Testis (tissue), 3 donors: ENCODE results near the gene TMEFF1. TPM values are rescaled to one million over a fixed set of nuclear protein-coding genes. Genes with fewer than 3 reads are reported as not detected.

Experiments used
- DNase-seq: peaks from one replicate; pipeline ENCODE4 v3.0.0-alpha.2; 2019
- H3K27ac ChIP-seq, 2 donors: fragments of 200-600 bp; sonication (generic); one replicate each; pipeline ENCODE4 v1.5.1; 2019
- H3K27me3 ChIP-seq: fragments of 200-600 bp; sonication (generic); one replicate; pipeline ENCODE4 v1.5.1; 2019
- H3K36me3 ChIP-seq: fragments of 200-600 bp; sonication (generic); one replicate; pipeline ENCODE4 v1.5.1; 2017; ENCODE audit warnings: low read depth; ENCODE audit errors: missing control alignments
- H3K4me1 ChIP-seq: fragments of 200-600 bp; sonication (generic); one replicate; pipeline ENCODE4 v1.5.1; 2019
- H3K4me3 ChIP-seq, 2 donors: fragments of 200-600 bp; sonication (generic); one replicate each; pipeline ENCODE4 v1.5.1; 2017 to 2019
- H3K9me3 ChIP-seq: fragments of 200-600 bp; sonication (generic); one replicate; pipeline ENCODE4 v1.5.1; 2017
- CTCF ChIP-seq, 3 experiments: fragments of 450-650 bp in 2 of 3; fragments of 200-600 bp in 1 of 3; sonication (generic) in 1 of 3; IDR thresholded peaks; one replicate each; pipeline ENCODE4 v1.5.1; 2016 to 2019; ENCODE audit warnings: antibody characterized with exemption in 3 of 3, mild to moderate bottlenecking in 2 of 3, moderate library complexity in 1 of 3
- POLR2A ChIP-seq: fragments of 450-650 bp; IDR thresholded peaks from one replicate; pipeline ENCODE4 v1.6.1; 2017; ENCODE audit warnings: antibody characterized with exemption, mild to moderate bottlenecking, moderate library complexity
- WGBS, 2 donors: methylation state at CpG; one replicate each; pipeline ENCODE4 v1.1.5; 2018; 5-methylcytosine and 5-hydroxymethylcytosine counted together
- intact Hi-C: fragments of 100-400 bp; cut with DNase I; formaldehyde crosslinking; loops from one replicate; pipeline ENCODE4 v1.15.1; 2023; ENCODE audit warnings: low total_unique reads
- polyA plus RNA-seq: library from polyadenylated mRNA; stranded (reverse); fragments of 350-450 nt; fragmentation: Illumina TruSeq; extraction: RNeasy Lipid Tissue Mini Kit (QIAGEN cat#74804); gene quantifications from one replicate; pipeline ENCODE4 v1.2.3, GENCODE V29; 2014; ENCODE audit warnings: low read depth, low replicate concordance; ENCODE audit not compliant: insufficient read depth
- total RNA-seq, 2 donors: library from RNA; depleted of rRNA; stranded (reverse); fragments of >200 nt; gene quantifications; one replicate each; pipeline ENCODE4 v1.2.3, GENCODE V29; 2016

Gene TMEFF1
- total and polyA plus RNA-seq, 3 donors from 2014 or later, result 2.3 to 8.7 (median 5.9) TPM

GRCh38 chr9:100459963-100460362 lies 13.0 kb upstream of the TMEFF1 start:
- Histone ChIP-seq H3K36me3 (no peaks in the 10 kb centered on the region), H3K4me3 (no peak overlapping the region), H3K9me3 (no peaks in the 10 kb centered on the region), H3K4me1 (no peaks in the 10 kb centered on the region), H3K27me3 (no peaks in the 10 kb centered on the region), H3K27ac (no peak overlapping the region)
- WGBS, 2 donors, result 86 to 89% methylated on average over 2 of the region's 2 CpGs
- TF ChIP-seq CTCF (IDR thresholded peaks at IDR 0.05), result no peak
- TF ChIP-seq POLR2A, result no peak
- intact Hi-C loops, result no loop called here
- DNase-seq, result no peak

- no peaks in the 10 kb centered on the region for H3K36me3 ChIP-seq
- 60 to 62% methylated on average over 2 of the region's 2 CpGs for WGBS, 2 donors
- intact Hi-C loops, result no loop called here
Observed at GRCh38 chr9:100465274-100465673, 7.7 kb upstream of the TMEFF1 start.

GRCh38 chr9:100465761-100466160 lies 7.2 kb upstream of the TMEFF1 start:
- Histone ChIP-seq H3K27ac (no peak overlapping the region), H3K27me3 (no peaks in the 10 kb centered on the region), H3K4me3 (no peak overlapping the region), H3K36me3 (no peaks in the 10 kb centered on the region), H3K4me1 (no peaks in the 10 kb centered on the region), H3K9me3 (no peaks in the 10 kb centered on the region)
- DNase-seq, result no peak
- intact Hi-C loops, result no loop called here
- TF ChIP-seq CTCF (IDR thresholded peaks at IDR 0.05) (no peak), POLR2A (no peak)
- WGBS, 2 donors, result 61 to 64% methylated on average over 1 of the region's 1 CpG

More at GRCh38 chr9:100465274-100465673, 7.7 kb upstream of the TMEFF1 start:
- no peaks in the 10 kb centered on the region for H3K4me1 ChIP-seq
- DNase-seq, result no peak
- TF ChIP-seq POLR2A (no peak), CTCF (IDR thresholded peaks at IDR 0.05) (no peak)
- H3K27me3 ChIP-seq, result no peaks in the 10 kb centered on the region
- no peaks in the 10 kb centered on the region for H3K9me3 ChIP-seq
- H3K27ac ChIP-seq, result no peak overlapping the region
- H3K4me3 ChIP-seq, result no peak overlapping the region

GRCh38 chr9:100466171-100466828 lies 6.6 kb upstream of the TMEFF1 start:
- H3K9me3 ChIP-seq, result no peaks in the 10 kb centered on the region
- H3K4me3 ChIP-seq, result no peak overlapping the region
- 89 to 97% methylated on average over 2 of the region's 2 CpGs for WGBS, 2 donors
- H3K36me3 ChIP-seq, result no peaks in the 10 kb centered on the region
- no peak for DNase-seq
- intact Hi-C loops, result no loop called here
- no peaks in the 10 kb centered on the region for H3K4me1 ChIP-seq
- TF ChIP-seq CTCF (IDR thresholded peaks at IDR 0.05) (no peak), POLR2A (no peak)
- no peaks in the 10 kb centered on the region for H3K27me3 ChIP-seq
- no peak overlapping the region for H3K27ac ChIP-seq

GRCh38 chr9:100466829-100467221 lies 6.1 kb upstream of the TMEFF1 start:
- TF ChIP-seq POLR2A, result no peak
- no peak for DNase-seq
- intact Hi-C loops, result no loop called here
- WGBS, 2 donors, result 81 to 83% methylated on average over 1 of the region's 1 CpG
- Histone ChIP-seq H3K9me3 (no peaks in the 10 kb centered on the region), H3K4me1 (no peaks in the 10 kb centered on the region), H3K27ac (no peak overlapping the region), H3K4me3 (no peak overlapping the region), H3K36me3 (no peaks in the 10 kb centered on the region), H3K27me3 (no peaks in the 10 kb centered on the region)
